Measurements from ENCODE around the gene CUL9. TPM values are rescaled to one million over a fixed set of nuclear protein-coding genes. Genes with fewer than 3 reads are reported as not detected.

Gene CUL9
- total and polyA plus RNA-seq, 4 donors = 6.5 to 21.8 (median 7.5) TPM

GRCh38 chr6:43202451-43202850 lies 20.5 kb downstream of the CUL9 start:
- H3K9ac ChIP-seq (ENCODE audit: low read depth in 1 of 2, low read length in 2 of 2) = no peak overlapping the region
- DNase-seq (ENCODE audit: low spot score) = no peak

GRCh38 chr6:43203029-43203717 lies 21.2 kb downstream of the CUL9 start:
- Histone ChIP-seq H3K9me3 (ENCODE audit: control insufficient read depth in 4 of 4, low read length in 3 of 4) (no peaks in the 10 kb centered on the region), H3K36me3 (ENCODE audit: control insufficient read depth in 4 of 4, insufficient read depth in 3 of 4, low read depth in 1 of 4, low read length in 3 of 4) (peaks cover 3 to 31% (median 17%) of the 10 kb centered on the region in 4 donors), H3K27ac (ENCODE audit: low read depth in 1 of 2, low read length in 2 of 2) (no peak overlapping the region), H3K27me3 (ENCODE audit: control insufficient read depth in 4 of 4, insufficient read depth in 4 of 4, low read length in 3 of 4) (no peaks in the 10 kb centered on the region), H3K4me3 (ENCODE audit: low read depth in 1 of 3, low read length in 3 of 3) (no peak overlapping the region), H3K9ac (ENCODE audit: low read depth in 1 of 2, low read length in 2 of 2) (no peak overlapping the region), H3K4me1 (ENCODE audit: control insufficient read depth in 4 of 4, insufficient read depth in 4 of 4, low read length in 3 of 4) (no peaks in the 10 kb centered on the region)
- no peak for TF ChIP-seq HNF4G (IDR thresholded peaks at IDR 0.05)
- TF ChIP-seq, protein P1, sequence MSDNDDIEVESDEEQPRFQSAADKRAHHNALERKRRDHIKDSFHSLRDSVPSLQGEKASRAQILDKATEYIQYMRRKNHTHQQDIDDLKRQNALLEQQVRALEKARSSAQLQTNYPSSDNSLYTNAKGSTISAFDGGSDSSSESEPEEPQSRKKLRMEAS (IDR thresholded peaks at IDR 0.05) = no peak
- TF ChIP-seq FOXA2 (IDR thresholded peaks at IDR 0.05) = no peak
- no peak for TF ChIP-seq EGR1 (IDR thresholded peaks at IDR 0.05; ENCODE audit: low read depth in 2 of 2)
- TF ChIP-seq TAF1 (conservative IDR thresholded peaks at IDR 0.05) = no peak
- no peak for TF ChIP-seq GABPA (IDR thresholded peaks at IDR 0.05 in 1 of 2, conservative IDR thresholded peaks at IDR 0.05 in 1 of 2)
- TF ChIP-seq HNF4A (conservative IDR thresholded peaks at IDR 0.05) = no peak
- no peak for TF ChIP-seq RXRA (IDR thresholded peaks at IDR 0.05)
- no peak for TF ChIP-seq YY1 (IDR thresholded peaks at IDR 0.05)
- TF ChIP-seq, protein P2, sequence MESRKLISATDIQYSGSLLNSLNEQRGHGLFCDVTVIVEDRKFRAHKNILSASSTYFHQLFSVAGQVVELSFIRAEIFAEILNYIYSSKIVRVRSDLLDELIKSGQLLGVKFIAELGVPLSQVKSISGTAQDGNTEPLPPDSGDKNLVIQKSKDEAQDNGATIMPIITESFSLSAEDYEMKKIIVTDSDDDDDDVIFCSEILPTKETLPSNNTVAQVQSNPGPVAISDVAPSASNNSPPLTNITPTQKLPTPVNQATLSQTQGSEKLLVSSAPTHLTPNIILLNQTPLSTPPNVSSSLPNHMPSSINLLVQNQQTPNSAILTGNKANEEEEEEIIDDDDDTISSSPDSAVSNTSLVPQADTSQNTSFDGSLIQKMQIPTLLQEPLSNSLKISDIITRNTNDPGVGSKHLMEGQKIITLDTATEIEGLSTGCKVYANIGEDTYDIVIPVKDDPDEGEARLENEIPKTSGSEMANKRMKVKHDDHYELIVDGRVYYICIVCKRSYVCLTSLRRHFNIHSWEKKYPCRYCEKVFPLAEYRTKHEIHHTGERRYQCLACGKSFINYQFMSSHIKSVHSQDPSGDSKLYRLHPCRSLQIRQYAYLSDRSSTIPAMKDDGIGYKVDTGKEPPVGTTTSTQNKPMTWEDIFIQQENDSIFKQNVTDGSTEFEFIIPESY (IDR thresholded peaks at IDR 0.05) = no peak
- TF ChIP-seq NR2F2 (IDR thresholded peaks at IDR 0.05) = no peak
- no peak for TF ChIP-seq SP1 (IDR thresholded peaks at IDR 0.05)
- TF ChIP-seq CTCF (IDR thresholded peaks at IDR 0.05; ENCODE audit: low read depth, low read length, missing input control) = no peak
- 96% methylated on average over 17 of the region's 17 CpGs for WGBS
- DNase-seq (ENCODE audit: low spot score) = no peak

More at GRCh38 chr6:43202451-43202850, 20.5 kb downstream of the CUL9 start:
- Histone ChIP-seq H3K4me1 (ENCODE audit: control insufficient read depth in 4 of 4, insufficient read depth in 4 of 4, low read length in 3 of 4) (no peaks in the 10 kb centered on the region), H3K27ac (ENCODE audit: low read depth in 1 of 2, low read length in 2 of 2) (no peak overlapping the region), H3K9me3 (ENCODE audit: control insufficient read depth in 4 of 4, low read length in 3 of 4) (no peaks in the 10 kb centered on the region), H3K27me3 (ENCODE audit: control insufficient read depth in 4 of 4, insufficient read depth in 4 of 4, low read length in 3 of 4) (no peaks in the 10 kb centered on the region), H3K36me3 (ENCODE audit: control insufficient read depth in 4 of 4, insufficient read depth in 3 of 4, low read depth in 1 of 4, low read length in 3 of 4) (peaks cover 3 to 31% (median 17%) of the 10 kb centered on the region in 4 donors), H3K4me3 (ENCODE audit: low read depth in 1 of 3, low read length in 3 of 3) (no peak overlapping the region)
- no peak for TF ChIP-seq SP1 (IDR thresholded peaks at IDR 0.05)
- no peak for TF ChIP-seq FOXA1 (IDR thresholded peaks at IDR 0.05)
- WGBS = 93% methylated on average over 5 of the region's 5 CpGs

GRCh38 chr6:43203718-43204095 lies 21.7 kb downstream of the CUL9 start:
- H3K9ac ChIP-seq (ENCODE audit: low read depth in 1 of 2, low read length in 2 of 2) = no peak overlapping the region
- H3K36me3 ChIP-seq (ENCODE audit: control insufficient read depth in 4 of 4, insufficient read depth in 3 of 4, low read depth in 1 of 4, low read length in 3 of 4) = peaks cover 0 to 29% (median 16%) of the 10 kb centered on the region in 4 donors
- no peaks in the 10 kb centered on the region for H3K4me1 ChIP-seq (ENCODE audit: control insufficient read depth in 4 of 4, insufficient read depth in 4 of 4, low read length in 3 of 4)
- TF ChIP-seq FOXA1 (IDR thresholded peaks at IDR 0.05) (no peak), EGR1 (IDR thresholded peaks at IDR 0.05; ENCODE audit: low read depth in 2 of 2) (no peak), RXRA (IDR thresholded peaks at IDR 0.05) (no peak), NR2F2 (IDR thresholded peaks at IDR 0.05) (no peak), SP1 (IDR thresholded peaks at IDR 0.05) (no peak), HNF4G (IDR thresholded peaks at IDR 0.05) (no peak), JUND (IDR thresholded peaks at IDR 0.05) (no peak), YY1 (IDR thresholded peaks at IDR 0.05) (no peak), RAD21 (IDR thresholded peaks at IDR 0.05) (no peak), FOXA2 (IDR thresholded peaks at IDR 0.05) (no peak)
- TF ChIP-seq, protein P3, sequence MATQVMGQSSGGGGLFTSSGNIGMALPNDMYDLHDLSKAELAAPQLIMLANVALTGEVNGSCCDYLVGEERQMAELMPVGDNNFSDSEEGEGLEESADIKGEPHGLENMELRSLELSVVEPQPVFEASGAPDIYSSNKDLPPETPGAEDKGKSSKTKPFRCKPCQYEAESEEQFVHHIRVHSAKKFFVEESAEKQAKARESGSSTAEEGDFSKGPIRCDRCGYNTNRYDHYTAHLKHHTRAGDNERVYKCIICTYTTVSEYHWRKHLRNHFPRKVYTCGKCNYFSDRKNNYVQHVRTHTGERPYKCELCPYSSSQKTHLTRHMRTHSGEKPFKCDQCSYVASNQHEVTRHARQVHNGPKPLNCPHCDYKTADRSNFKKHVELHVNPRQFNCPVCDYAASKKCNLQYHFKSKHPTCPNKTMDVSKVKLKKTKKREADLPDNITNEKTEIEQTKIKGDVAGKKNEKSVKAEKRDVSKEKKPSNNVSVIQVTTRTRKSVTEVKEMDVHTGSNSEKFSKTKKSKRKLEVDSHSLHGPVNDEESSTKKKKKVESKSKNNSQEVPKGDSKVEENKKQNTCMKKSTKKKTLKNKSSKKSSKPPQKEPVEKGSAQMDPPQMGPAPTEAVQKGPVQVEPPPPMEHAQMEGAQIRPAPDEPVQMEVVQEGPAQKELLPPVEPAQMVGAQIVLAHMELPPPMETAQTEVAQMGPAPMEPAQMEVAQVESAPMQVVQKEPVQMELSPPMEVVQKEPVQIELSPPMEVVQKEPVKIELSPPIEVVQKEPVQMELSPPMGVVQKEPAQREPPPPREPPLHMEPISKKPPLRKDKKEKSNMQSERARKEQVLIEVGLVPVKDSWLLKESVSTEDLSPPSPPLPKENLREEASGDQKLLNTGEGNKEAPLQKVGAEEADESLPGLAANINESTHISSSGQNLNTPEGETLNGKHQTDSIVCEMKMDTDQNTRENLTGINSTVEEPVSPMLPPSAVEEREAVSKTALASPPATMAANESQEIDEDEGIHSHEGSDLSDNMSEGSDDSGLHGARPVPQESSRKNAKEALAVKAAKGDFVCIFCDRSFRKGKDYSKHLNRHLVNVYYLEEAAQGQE (IDR thresholded peaks at IDR 0.05) = no peak
- TF ChIP-seq, protein P4, sequence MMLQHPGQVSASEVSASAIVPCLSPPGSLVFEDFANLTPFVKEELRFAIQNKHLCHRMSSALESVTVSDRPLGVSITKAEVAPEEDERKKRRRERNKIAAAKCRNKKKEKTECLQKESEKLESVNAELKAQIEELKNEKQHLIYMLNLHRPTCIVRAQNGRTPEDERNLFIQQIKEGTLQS (IDR thresholded peaks at IDR 0.05) = no peak

More at GRCh38 chr6:43203718-43204095, 21.7 kb downstream of the CUL9 start:
- Histone ChIP-seq H3K4me3 (ENCODE audit: low read depth in 1 of 3, low read length in 3 of 3) (no peak overlapping the region), H3K27me3 (ENCODE audit: control insufficient read depth in 4 of 4, insufficient read depth in 4 of 4, low read length in 3 of 4) (no peaks in the 10 kb centered on the region), H3K9me3 (ENCODE audit: control insufficient read depth in 4 of 4, low read length in 3 of 4) (no peaks in the 10 kb centered on the region), H3K27ac (ENCODE audit: low read depth in 1 of 2, low read length in 2 of 2) (no peak overlapping the region)
- WGBS = 97% methylated on average over 8 of the region's 8 CpGs
- no peak for DNase-seq (ENCODE audit: low spot score)
